PFSK-1 (cell line): ENCODE measurements around the gene HSPA14. TPM values are rescaled to one million over a fixed set of nuclear protein-coding genes. Genes with fewer than 3 reads are reported as not detected.

ENCODE experiments used
- FOXP2 ChIP-seq: optimal IDR thresholded peaks from 2 replicates; pipeline ENCODE3; 2011; ENCODE audit warnings: borderline replicate concordance, control low read depth, inconsistent platforms; ENCODE audit not compliant: insufficient read depth; ENCODE audit errors: extremely low read length, extremely low read depth
- POLR2AphosphoS5 ChIP-seq: IDR thresholded peaks from 2 replicates; pipeline ENCODE4 v1.6.1; 2012; ENCODE audit warnings: low read depth, mild to moderate bottlenecking, control low read depth, low read length, moderate library complexity
- SIN3A ChIP-seq: IDR thresholded peaks from 2 replicates; pipeline ENCODE4 v1.6.1; 2012; ENCODE audit warnings: mild to moderate bottlenecking, low read length, moderate library complexity, borderline replicate concordance; ENCODE audit not compliant: insufficient read depth
- TAF1 ChIP-seq: IDR thresholded peaks from 2 replicates; pipeline ENCODE4 v1.6.1; 2012; ENCODE audit warnings: low read length, control low read depth, borderline replicate concordance; ENCODE audit not compliant: insufficient read depth
- polyA plus RNA-seq: library from polyadenylated mRNA; unstranded; fragments of >200 nt; gene quantifications from one replicate; pipeline ENCODE4 v1.2.1, GENCODE V29; 2012; ENCODE audit warnings: low read depth, missing spikeins; ENCODE audit not compliant: insufficient read length
- TF ChIP-seq, protein P1 (sequence below), 2 experiments: IDR thresholded peaks; 2 replicates each; pipeline versions ENCODE4 v1.6.1 to v1.8.0; 2011 to 2012; ENCODE audit warnings: low read depth in 2 of 2, low read length in 2 of 2, control low read depth in 1 of 2, inconsistent platforms in 1 of 2, mild to moderate bottlenecking in 1 of 2, moderate library complexity in 1 of 2; ENCODE audit not compliant: insufficient read depth in 1 of 2

HSPA14 gene, protein sequence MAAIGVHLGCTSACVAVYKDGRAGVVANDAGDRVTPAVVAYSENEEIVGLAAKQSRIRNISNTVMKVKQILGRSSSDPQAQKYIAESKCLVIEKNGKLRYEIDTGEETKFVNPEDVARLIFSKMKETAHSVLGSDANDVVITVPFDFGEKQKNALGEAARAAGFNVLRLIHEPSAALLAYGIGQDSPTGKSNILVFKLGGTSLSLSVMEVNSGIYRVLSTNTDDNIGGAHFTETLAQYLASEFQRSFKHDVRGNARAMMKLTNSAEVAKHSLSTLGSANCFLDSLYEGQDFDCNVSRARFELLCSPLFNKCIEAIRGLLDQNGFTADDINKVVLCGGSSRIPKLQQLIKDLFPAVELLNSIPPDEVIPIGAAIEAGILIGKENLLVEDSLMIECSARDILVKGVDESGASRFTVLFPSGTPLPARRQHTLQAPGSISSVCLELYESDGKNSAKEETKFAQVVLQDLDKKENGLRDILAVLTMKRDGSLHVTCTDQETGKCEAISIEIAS
- 7.6 TPM for polyA plus RNA-seq

GRCh38 chr10:14837757-14838581 is at the start of gene HSPA14, which contains the start of the genes CDNF and MSANTD7:
Gene HSPA14 (plus strand): TSS chr10:14838306. CDS start chr10:14838403, 97 bp downstream.
Gene CDNF (minus strand): TSS chr10:14838037. CDS start chr10:14837946, 91 bp downstream.
Gene MSANTD7 (plus strand): TSS chr10:14838306. CDS start chr10:14842285, 3,979 bp downstream.
- TF ChIP-seq SIN3A = no peak
- TF ChIP-seq, protein P1, sequence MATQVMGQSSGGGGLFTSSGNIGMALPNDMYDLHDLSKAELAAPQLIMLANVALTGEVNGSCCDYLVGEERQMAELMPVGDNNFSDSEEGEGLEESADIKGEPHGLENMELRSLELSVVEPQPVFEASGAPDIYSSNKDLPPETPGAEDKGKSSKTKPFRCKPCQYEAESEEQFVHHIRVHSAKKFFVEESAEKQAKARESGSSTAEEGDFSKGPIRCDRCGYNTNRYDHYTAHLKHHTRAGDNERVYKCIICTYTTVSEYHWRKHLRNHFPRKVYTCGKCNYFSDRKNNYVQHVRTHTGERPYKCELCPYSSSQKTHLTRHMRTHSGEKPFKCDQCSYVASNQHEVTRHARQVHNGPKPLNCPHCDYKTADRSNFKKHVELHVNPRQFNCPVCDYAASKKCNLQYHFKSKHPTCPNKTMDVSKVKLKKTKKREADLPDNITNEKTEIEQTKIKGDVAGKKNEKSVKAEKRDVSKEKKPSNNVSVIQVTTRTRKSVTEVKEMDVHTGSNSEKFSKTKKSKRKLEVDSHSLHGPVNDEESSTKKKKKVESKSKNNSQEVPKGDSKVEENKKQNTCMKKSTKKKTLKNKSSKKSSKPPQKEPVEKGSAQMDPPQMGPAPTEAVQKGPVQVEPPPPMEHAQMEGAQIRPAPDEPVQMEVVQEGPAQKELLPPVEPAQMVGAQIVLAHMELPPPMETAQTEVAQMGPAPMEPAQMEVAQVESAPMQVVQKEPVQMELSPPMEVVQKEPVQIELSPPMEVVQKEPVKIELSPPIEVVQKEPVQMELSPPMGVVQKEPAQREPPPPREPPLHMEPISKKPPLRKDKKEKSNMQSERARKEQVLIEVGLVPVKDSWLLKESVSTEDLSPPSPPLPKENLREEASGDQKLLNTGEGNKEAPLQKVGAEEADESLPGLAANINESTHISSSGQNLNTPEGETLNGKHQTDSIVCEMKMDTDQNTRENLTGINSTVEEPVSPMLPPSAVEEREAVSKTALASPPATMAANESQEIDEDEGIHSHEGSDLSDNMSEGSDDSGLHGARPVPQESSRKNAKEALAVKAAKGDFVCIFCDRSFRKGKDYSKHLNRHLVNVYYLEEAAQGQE (IDR thresholded peaks at IDR 0.05; ENCODE audit: insufficient read depth in 1 of 2, low read depth in 2 of 2, low read length in 2 of 2) = 0 out of 4 replicates have a peak, but pooled peaks of 1 of the 2 experiments have one; percentile 17
- peak; percentile 61 for TF ChIP-seq POLR2AphosphoS5
- TF ChIP-seq FOXP2 = peak; percentile 61
- TF ChIP-seq TAF1 = peak; percentile 47; the same call in 1 of the 2 replicates

- TF ChIP-seq TAF1 (no peak), SIN3A (no peak), POLR2AphosphoS5 (no peak), FOXP2 (no peak)
- TF ChIP-seq, protein P1 (IDR thresholded peaks at IDR 0.05; ENCODE audit: insufficient read depth in 1 of 2, low read depth in 2 of 2, low read length in 2 of 2) = no peak
Observed at GRCh38 chr10:14798636-14799035, 39.5 kb upstream of the HSPA14 start.

- TF ChIP-seq POLR2AphosphoS5 = no peak
- TF ChIP-seq SIN3A = no peak
- TF ChIP-seq, protein P1 (IDR thresholded peaks at IDR 0.05; ENCODE audit: insufficient read depth in 1 of 2, low read depth in 2 of 2, low read length in 2 of 2) = no peak
- no peak for TF ChIP-seq FOXP2
- TF ChIP-seq TAF1 = no peak
Observed at GRCh38 chr10:14800397-14800796, 37.7 kb upstream of the HSPA14 start.

GRCh38 chr10:14801723-14802122 is 36.4 kb upstream of the HSPA14 start:
- no peak for TF ChIP-seq FOXP2
- TF ChIP-seq POLR2AphosphoS5 = no peak
- TF ChIP-seq, protein P1 (IDR thresholded peaks at IDR 0.05; ENCODE audit: insufficient read depth in 1 of 2, low read depth in 2 of 2, low read length in 2 of 2) = no peak
- no peak for TF ChIP-seq SIN3A
- TF ChIP-seq TAF1 = no peak
